ENCODE results near the gene RAB7B.
A peak's percentile ranks its signal among the peaks of the same experiment; 100 is the strongest.

The RAB7B gene

GRCh38 chr1:205945069-205945468, 58.1 kb downstream of the RAB7B start:
- no peak for DNase-seq

GRCh38 chr1:205944525-205944924, 58.7 kb downstream of the RAB7B start:
- DNase-seq = no peak

DNA sequence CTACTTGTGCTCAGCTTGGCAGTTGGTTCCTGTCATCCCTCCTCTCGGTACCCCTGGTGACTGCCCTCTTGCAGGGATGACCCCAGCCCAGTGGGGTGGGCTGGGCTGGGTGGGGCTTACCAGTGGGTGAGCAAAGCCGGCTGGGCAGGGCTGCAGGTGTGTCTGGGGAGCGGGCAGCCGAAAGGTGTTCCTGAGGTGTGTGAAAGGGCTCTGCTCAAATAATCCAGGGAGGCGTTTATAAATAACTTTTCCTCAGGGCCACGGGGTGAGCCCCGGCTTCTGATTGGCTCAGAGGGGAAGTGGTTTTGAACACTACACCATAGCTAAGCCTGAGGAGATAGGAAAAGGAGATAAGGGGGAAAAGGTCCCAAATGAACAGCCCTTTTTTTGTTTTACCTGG, 60.0 kb downstream of the RAB7B start, which contains the start of gene SLC26A9:
Gene SLC26A9, minus strand, starts transcription at position 212 of the 400 bp plus-strand sequence. CDS start 7,636 bp downstream, outside the sequence.
- DNase-seq = no peak

GRCh38 chr1:205942631-205943159, 60.5 kb downstream of the RAB7B start:
- no peak for DNase-seq

DNA sequence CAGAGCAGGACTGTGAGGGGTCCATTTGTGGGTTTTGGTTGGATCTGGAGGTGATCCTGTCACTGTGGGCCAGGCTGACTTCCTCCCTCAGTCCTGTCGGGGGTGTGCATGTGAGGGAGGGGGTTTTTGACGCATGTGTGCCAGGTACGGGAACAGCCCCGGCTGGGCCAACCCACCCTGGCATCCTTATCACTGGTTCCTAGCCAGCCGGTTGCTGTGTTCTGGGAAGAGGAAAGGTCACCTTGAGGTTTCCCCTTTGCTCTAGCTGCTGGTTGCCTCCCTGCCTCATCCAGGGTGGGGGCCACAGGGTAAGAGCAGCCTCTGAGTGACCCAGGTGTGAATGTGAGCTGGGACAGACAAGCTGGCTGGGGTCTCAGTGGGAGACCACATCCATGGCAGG, 62.5 kb downstream of the RAB7B start:
- DNase-seq = no peak

DNA sequence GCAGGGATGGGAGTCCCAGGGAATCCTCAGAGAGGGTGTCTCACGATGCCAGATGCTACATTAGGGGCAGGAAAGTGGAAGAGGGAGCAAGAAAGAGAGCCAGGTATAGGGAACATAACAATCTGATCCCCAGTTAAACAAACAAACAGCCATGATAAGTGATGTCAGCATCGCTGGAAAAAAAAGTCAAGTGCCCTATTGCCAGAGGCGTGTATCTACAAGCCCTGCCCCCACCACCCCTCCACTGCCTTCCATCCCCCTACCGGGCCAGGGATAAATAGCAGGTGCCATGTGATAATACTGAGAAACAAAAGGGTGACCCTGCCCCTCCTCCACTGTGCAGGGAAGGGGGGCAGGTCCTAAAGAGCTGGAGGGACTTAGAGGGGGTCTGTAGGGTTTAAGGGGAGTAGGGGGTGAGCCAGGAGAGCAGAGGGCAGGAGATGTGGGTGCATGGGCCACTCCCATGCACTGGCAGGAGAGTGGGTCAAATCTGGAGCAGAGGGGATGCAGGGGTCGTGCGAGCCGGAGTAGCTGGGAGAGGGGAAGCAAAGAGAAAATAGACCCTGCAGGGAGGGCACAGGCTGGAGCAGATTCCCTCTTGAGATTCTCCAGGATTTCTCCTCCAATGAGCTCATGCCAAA, 63.4 kb downstream of the RAB7B start:
- DNase-seq = peak; percentile 96

- DNase-seq = no peak
These were observed 64.5 kb downstream of the RAB7B start for GRCh38 chr1:205938682-205939081.

- DNase-seq = no peak
These were observed 66.2 kb downstream of the RAB7B start for GRCh38 chr1:205936846-205937586.

DNA sequence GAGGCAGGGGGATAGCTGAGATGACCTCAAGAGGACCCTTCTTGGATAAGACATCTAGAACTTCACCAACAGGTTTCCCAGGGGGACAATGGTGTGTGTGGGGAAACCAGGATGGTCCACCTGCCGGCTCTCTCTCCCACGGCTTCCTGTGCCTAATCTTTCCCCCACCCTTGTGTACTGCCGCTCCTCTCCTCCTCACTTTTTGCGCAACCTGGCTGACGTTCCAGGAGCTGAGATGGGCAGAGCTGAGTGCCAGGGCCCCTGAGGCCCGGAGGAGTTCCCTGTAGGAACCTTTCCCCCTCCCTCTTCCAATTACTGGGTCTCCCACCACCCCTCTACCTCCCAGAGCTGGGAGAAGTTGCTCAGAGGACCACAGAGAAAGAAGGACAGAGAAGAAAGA, 66.9 kb downstream of the RAB7B start:
- no peak for DNase-seq

DNA sequence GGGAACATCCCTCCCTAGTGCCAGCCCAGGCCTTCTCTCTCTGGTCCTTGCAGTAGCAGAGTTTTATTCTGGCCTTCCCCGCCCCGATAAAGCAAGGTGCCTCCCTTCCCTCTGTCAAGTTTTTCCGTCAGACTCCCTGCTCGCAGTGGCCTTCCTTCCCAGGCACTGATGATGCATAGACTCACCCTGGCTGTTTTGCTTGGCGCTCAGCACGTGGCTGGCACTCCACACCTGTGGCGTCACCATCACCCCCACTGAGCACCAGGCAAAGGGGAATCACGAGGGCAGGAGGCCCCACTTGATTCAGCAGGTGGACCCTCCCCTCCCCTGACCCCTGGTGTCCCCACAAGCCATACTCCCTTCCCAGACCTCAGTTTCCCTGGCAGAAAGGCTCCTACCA, 67.3 kb downstream of the RAB7B start:
- no peak for DNase-seq

GRCh38 chr1:205934788-205935187, 68.4 kb downstream of the RAB7B start:
- no peak for DNase-seq

GRCh38 chr1:205933671-205934618, 69.2 kb downstream of the RAB7B start:
- DNase-seq = no peak

DNA sequence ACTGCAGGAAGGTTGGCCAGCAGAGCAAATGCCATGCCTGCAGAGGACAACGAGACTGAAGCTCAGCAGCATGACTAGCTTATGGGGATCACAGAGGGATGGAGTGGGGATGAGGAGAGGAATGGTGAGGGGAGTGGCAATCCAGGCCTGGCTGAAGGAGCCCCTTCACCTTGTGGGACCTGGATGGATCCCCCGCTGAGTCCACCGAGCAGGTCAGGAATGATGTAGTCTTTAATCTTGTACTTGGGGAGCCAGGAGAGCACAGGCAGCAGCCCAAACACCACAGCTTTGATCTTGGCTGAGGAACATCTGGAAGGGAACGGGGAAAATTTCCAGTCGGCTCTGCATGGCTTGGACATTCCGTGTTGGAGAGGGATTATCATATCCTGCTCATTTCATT, 70.4 kb downstream of the RAB7B start:
- DNase-seq = no peak

DNA sequence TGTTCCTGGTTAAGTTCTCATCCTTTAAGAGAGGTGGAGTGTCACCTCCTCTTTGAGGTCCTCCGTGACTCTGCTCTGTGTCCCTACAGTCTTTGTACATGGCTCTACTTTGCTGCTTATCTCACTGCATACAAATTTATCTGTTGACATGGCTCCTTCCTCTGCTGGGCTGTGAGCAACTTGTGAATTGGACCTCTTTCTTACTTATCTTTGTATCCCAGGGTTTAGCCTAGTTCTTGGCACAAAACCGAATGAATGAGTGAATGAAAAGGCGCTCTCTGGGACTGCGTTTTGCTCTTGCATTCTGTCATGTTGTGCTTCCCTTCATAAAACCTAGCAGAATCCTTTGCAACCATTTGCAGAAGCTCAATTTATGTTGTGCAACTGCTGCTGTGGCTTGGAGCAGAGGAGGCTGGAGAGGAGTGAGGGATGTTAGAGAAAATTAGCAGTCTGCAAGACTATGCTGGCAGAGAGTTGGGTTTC, 72.4 kb downstream of the RAB7B start:
- no peak for DNase-seq

DNA sequence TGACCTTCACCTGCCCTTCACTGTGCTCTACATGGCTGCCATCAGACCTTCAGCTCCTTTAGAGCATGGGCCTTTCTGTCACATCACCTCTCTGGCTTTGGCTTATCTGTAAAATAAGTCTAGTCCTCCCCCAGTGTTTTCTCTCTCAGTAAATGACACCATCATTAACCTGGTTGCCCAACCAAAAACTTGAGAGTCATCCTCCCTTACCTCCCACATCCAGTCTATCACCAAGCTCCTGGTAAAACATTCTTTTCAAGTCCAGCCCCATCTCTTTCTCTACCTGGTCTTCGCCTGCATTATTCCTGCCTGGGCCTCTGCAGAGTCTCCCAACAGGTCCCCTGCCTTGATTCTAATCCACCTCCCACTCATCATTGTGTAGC, 73.0 kb downstream of the RAB7B start:
- no peak for DNase-seq

DNA sequence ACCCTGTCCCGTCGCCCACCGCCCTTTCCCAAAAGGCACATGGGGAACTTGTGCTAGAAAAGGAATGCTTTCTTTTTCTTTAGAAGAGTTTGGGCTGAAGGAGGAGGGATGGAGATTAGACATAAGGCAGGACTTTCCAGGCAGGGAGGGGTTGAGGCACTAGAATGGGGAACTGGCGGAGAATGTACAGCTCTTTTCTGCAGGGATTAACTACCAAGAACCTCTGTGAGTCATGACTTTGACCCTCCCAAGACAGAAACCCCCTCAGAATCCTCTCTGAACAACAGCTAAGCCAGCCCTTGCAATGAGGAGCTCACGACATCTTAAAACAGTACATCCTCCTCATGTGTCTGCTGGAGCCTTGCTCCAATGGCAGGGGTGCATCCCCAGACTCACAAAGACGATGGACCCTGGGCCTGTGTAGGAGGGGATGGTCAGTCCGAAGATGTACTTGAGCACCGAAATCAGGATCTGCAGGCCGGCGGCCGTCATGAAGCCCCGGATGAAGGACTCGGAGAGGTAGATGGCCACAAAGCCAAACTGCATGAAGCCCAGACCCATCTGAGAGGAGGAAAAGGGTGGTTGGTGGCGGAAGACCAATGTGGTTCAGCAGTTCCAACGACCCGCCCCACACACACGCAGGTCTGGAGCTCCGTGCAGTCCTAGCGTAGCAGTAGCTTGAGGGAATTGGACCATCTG, 73.5 kb downstream of the RAB7B start:
- no peak for DNase-seq

DNA sequence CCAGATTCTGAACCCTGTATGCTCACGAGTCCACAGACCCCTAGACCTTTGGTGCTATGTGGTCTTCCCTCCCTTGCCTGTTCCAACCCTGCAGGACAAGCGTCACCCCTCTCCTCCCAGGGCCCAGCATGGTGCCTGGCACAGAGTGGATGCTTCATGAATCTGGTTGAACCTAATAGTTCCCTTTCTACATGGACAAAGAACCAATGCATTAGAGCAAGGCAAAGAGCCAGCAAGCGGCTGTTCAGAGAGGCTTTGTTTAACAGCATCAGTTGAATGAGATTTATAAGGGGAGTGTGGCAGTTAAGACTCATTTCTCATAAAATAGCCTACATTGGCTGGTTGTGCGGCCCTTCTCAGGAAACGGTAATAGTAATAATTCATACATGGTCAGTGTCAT, 74.9 kb downstream of the RAB7B start:
- DNase-seq = no peak

DNA sequence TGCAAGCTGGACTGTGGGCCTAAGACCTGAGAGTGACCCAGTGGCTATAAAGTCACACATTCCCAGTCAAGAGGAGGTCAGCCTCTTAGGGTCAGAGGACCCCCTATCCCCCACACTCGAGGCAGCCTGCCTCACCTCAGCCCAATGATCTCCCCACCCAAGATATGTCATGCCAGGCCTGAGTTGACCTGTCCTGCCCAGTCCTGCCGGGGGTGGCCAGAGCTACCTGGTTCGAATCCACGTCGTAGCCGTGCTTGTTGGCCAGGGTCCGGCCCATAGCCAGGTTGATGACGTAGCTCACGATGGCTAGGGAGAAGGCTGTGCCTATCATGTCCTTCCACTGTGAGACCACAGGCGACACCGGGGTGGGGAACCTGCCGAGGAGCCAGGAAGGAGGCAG, 75.5 kb downstream of the RAB7B start:
- DNase-seq = no peak

- DNase-seq = no peak
These were observed 75.9 kb downstream of the RAB7B start for GRCh38 chr1:205927247-205927646.

Measured in NCI-H1105 (cell line).